ENCODE measurements around the gene GGTLC1. TPM values are rescaled to one million over a fixed set of nuclear protein-coding genes. Genes with fewer than 3 reads are reported as not detected.

The GGTLC1 gene
- total RNA-seq, 4 donors from 2014 or later: not detected

DNA sequence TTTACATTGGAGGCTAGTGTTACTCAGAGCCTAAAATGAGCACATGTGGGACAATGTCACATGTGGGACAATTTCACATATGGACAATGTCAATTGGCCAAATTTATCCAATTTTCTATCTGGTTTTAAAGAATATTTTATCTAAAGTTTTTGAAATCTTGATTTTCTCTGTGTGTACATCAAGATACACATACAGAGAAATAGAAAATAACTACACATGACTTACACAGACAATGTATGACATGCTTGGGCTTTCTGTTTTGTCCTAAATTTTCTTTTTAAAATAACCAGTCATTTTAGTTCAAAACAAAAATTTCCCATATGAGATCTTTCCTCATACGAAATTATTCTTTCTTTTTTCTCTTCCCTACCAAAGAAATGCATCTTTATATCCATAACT is 24.6 kb downstream of the GGTLC1 start:
- ATAC-seq (ENCODE audit: low FRiP score) (no peak), DNase-seq (ENCODE audit: low spot score) (no peak)
- TF ChIP-seq, protein P1, sequence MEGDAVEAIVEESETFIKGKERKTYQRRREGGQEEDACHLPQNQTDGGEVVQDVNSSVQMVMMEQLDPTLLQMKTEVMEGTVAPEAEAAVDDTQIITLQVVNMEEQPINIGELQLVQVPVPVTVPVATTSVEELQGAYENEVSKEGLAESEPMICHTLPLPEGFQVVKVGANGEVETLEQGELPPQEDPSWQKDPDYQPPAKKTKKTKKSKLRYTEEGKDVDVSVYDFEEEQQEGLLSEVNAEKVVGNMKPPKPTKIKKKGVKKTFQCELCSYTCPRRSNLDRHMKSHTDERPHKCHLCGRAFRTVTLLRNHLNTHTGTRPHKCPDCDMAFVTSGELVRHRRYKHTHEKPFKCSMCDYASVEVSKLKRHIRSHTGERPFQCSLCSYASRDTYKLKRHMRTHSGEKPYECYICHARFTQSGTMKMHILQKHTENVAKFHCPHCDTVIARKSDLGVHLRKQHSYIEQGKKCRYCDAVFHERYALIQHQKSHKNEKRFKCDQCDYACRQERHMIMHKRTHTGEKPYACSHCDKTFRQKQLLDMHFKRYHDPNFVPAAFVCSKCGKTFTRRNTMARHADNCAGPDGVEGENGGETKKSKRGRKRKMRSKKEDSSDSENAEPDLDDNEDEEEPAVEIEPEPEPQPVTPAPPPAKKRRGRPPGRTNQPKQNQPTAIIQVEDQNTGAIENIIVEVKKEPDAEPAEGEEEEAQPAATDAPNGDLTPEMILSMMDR (IDR thresholded peaks at IDR 0.05): no peak

DNA sequence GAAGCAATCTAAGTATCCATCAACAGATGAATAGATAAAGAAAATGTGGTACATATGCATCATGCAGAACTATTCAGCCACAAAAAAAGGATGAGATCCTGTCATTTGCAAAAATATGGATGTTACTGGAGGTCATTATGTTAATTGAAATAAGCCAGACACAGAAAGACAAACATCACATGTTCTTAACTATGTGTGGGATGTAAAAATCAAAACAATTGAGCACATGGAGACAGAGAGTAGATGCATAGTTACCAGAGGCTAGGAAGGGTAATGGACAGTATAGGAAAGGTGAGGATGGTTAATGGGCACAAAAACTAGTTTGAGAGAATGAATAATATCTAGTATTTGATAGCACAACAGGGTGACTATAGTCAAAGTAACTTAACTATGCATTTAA is 26.3 kb downstream of the GGTLC1 start:
- DNase-seq (ENCODE audit: low spot score) (no peak), ATAC-seq (ENCODE audit: low FRiP score) (no peak)
- TF ChIP-seq, protein P1 (IDR thresholded peaks at IDR 0.05): no peak

DNA sequence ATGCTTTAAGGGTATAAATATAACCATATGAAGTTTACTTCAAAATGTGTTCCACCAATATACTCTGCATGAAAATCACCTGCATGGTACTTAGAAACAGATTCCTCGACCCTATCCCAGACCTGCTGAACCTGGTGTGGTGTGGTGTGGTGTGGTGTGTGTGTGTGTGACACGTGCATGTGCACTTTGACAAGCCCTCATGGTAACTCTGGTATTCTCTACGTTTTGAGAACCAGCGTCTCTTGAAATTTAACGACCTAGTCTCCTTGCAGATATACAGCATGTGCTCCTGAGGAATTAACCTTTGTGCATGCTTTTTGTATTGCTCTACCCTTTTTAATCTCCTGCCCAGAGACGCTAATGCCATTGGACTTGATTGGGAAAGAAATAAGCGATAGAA is 29.5 kb downstream of the GGTLC1 start:
- ATAC-seq (ENCODE audit: low FRiP score) (no peak), DNase-seq (ENCODE audit: low spot score) (no peak)
- TF ChIP-seq, protein P1 (IDR thresholded peaks at IDR 0.05): no peak

DNA sequence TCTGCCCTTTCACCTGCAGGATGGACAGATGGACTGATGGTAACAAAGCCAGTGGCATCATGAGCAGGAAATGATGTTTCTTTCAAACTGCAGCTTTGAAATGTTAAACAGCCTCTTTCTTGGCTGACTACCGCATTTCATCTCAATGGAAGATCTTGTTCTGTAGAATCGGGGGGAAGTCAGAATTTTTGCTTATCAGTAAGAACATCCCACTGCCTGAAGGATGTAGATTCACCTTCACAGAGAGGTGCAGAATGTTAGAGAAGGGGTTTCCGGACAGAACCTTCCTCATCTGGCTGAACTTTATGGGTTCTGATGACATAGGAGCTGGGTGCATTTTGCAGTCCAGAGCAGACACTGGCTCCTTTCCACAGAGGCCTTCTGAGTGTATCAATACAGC is 32.7 kb downstream of the GGTLC1 start:
- ATAC-seq (ENCODE audit: low FRiP score): no peak
- TF ChIP-seq, protein P1 (IDR thresholded peaks at IDR 0.05): no peak
- no peak for DNase-seq (ENCODE audit: low spot score)

DNA sequence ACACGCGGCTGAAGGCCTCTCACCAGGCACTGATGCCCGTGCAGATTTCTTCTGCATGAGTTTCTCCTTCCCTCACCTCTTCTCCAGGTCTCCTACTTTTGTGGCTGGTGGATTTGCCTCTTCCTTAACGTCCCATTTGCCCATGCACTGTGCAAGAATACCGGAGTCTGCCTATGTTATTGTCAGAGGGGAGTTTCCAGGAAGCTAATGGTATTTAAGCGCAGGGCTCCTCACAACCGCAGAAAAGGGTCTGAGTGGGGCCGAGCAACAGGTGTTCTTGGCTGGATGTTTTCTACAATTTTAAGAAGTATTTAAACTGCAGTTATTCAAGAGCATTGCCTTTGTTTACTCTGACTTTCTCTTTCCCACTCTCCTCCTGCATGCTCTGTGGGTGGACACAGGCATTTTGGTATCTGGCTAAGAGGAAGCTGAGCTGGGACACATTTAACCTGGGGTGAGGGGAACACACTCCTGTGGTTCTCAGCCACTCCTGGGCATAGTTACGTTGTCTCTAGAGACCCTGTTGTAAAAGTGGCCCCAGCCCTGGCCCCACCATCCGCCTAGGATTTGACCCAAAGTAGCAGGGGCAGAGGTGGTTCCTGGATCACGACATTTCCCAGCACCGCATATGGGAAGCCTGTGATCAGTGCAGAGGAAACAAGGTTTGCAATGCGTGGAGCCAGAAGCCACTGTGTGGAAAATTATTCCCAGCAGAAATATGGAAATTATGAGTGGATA is 34.4 kb downstream of the GGTLC1 start:
- no peak for ATAC-seq (ENCODE audit: low FRiP score)
- TF ChIP-seq, protein P1 (IDR thresholded peaks at IDR 0.05): no peak
- DNase-seq (ENCODE audit: low spot score): no peak

DNA sequence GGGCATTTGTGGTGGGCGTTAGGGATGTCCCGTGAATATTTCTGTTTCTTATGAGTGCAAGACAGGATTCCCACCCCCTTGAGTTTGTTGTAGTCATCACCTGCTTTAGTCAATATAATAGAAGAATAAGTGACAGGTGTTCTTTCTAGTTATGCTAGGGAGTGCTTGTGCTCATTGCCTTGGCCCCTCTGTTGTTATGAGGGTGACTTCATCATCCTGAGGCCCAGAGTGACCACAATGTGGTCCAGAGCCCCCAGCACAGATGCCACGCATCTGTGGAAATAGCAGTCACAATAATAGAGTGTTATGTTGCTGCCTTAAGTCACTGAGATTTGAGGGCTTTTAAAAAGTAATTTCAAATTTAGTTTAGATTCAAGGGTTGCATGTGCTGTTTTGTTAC is 42.4 kb downstream of the GGTLC1 start:
- DNase-seq (ENCODE audit: low spot score) (no peak), ATAC-seq (ENCODE audit: low FRiP score) (no peak)
- TF ChIP-seq, protein P1 (IDR thresholded peaks at IDR 0.05): no peak

DNA sequence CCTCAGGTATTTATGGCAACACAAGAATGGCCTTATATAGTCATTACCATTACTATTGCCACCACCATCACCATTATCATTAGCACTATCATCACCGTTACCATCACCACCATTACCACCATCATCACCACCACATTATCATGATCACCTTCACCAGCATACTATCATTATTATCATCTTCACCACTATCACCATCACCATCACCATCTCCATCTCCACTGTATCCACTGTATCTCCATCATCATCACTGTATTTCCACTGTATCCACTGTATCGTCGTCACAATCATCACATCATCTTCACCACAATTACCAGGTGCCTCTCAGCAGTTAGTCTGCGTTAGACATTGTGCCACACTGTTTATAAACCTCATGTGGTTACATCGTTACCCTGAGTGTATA is 45.3 kb downstream of the GGTLC1 start:
- no peak for ATAC-seq (ENCODE audit: low FRiP score)
- TF ChIP-seq, protein P1 (IDR thresholded peaks at IDR 0.05): no peak

More for the DNA sequence above, 45.3 kb downstream of the GGTLC1 start:
- no peak for DNase-seq (ENCODE audit: low spot score)

Measured in omental fat pad (tissue), 4 donors.